Muscle of back (tissue), 11 donors: ENCODE data around the gene TALDO1. TPM values are rescaled to one million over a fixed set of nuclear protein-coding genes. Genes with fewer than 3 reads are reported as not detected.
A peak's percentile ranks its signal among the peaks of the same experiment; 100 is the strongest.

Source experiments
- DNase-seq, 3 donors: peaks; one replicate each; pipeline versions ENCODE4 v3.0.0 to v3.0.0-alpha.2; 2013
- polyA plus RNA-seq, 10 donors: library from polyadenylated mRNA; unstranded; fragments of 120-200 nt; gene quantifications; one replicate each; pipeline ENCODE4 v1.2.1, GENCODE V29; 2013; ENCODE audit not compliant: insufficient read length in 10 of 10

The TALDO1 gene
- polyA plus RNA-seq, 10 donors: 55.0 to 92.1 (median 66.3) TPM

DNA sequence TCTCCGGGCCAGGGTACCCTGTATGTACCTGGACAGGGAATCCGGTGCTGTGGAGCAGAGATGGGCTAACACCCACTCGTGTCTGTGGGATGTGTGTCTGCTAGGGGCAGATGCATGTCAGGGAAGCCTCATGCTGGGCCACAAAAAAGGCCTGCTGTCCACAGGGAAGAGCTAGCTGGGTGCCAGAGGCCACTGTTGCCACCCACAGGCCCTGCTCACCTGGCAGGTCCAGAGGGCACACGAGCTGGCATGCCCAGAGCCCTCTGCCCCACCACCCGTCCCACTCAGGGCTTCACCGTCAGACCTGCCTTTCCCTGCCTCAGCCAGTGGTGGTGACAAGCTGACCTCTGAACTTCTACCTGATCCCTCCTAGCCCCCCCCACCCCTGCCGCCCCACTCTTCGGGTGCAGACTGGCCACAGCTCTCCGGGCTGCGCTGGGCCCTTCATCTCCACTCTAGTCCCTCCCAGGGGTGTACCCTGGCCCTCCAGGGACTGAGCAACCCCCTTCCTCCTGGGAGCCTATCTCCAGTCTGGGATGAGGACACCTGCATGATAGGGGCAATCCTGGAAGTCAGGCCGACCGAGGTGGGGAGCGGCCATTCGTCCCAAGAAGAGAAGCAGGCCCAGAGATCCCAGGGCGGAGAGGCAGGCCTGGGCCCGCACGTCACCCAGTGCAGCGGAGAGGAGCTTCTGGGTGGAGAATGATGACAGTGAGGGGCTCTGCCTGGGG is 49.5 kb downstream of the TALDO1 start:
- no peak for DNase-seq

DNA sequence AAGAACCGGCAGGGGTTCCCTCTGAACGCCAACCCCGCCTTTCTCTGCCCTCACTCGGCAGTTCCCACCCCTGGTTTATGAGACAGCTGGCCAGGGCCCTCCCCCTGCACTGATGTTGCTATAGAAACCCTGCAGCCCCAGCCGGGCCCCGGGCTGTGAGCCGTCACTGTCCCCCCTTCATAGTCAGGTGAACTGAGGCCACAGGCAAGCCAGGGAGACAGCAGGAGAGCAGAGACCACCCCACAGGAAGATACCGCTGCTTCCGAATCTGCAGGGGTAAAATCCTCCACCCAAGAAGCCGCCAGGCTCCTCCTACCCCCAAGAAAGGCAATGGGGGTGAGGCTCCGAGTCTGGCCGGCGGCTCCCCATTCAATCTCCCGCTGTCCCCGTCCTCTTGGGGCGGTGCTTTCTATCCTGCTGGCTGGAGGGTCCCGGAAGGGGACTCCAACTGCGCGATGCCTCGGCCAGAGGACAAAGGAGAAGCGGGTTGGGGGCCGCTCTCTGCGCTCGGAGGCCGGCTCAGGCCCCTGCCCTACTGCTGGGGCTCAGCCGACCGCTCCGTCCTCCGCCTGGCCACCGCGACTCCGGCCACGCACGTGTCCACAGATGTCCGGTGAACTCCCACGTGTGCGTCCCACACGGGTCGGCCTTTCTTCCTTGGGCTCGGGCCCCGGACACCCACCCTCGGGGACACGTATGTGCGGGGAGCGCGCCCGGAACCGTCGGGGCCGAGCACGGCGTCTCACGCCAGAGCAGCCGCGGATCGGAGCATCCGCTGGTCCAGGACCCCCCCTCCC is 50.2 kb downstream of the TALDO1 start:
- DNase-seq: peak; percentile 78 to 95 (median 87)

GRCh38 chr11:798093-798713 is 50.9 kb downstream of the TALDO1 start, which contains the start of gene SLC25A22:
Gene SLC25A22, minus strand, starts transcription at chr11:798281. Its CDS starts 3,275 bp downstream, at chr11:795006.
- peak; percentile 75 to 95 (median 88) for DNase-seq

- DNase-seq: no peak
Measured at GRCh38 chr11:799641-800316, 52.5 kb downstream of the TALDO1 start.

DNA sequence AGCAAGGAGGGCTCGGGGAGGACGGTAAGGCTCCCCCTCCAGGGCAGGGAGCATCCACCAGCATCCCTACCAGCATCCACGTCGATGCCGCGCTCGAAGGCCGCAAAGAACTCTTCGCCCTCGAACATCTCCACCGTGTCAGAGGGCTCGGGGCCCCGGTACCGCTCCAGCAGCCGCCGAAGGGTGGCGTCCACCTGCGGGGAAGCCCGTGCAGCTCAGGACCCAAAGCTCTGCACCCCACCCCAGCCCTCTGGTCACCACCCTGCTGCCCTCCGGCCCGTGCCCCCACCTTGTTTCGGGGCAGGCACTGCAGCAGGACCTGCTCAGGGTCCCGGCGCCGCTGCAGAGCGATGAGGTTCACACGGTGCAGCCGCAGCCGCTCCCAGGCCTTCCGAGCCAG is 53.2 kb downstream of the TALDO1 start:
- no peak for DNase-seq

GRCh38 chr11:801097-801780 is 54.0 kb downstream of the TALDO1 start:
- DNase-seq: no peak

GRCh38 chr11:802018-802617 is 54.9 kb downstream of the TALDO1 start:
- DNase-seq: no peak

- DNase-seq: no peak
Measured at GRCh38 chr11:802693-803466, 55.6 kb downstream of the TALDO1 start.

- no peak for DNase-seq
Measured at GRCh38 chr11:803467-803742, 56.1 kb downstream of the TALDO1 start.

DNA sequence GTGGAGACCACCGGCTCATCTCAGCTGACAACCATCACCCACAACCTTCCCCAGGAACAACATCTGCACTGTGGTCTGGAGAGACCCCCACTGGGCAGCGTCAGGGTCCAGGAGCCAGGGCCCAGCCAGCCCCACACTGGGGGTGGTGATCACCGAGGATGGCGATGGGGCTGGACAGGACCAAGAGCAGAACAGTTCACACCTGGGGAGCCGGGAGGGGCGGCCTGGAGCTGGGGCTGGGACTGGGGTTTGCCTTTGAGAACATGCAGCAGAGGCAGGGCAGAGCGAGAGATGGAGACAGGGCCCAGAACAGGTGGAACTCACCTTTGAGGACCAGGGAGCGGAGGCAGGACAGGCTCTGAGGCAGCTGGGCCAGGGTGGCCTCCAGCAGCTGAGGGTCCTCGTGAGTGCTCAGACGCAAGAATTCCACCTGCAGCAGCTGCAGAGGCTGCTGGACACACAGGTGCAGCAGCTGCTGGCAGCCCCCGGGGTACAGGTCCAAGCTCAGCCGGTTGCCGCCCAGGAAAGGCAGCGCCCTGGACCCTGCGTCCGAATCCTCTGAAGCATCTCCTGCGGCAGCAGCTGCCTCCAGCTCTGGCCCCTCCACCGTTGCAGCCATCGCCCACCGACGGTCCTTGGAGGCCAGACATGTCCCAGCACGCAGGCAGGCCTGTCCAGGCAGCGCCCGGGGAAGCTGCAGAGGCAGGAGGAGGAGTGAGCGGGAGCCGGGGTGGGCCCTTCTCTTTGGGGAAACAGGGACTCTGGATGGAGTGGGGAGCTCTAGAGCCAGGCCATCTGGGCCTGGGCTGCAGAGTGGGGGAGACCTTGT is 56.7 kb downstream of the TALDO1 start:
- no peak for DNase-seq

GRCh38 chr11:804599-804964 is 57.3 kb downstream of the TALDO1 start:
- DNase-seq: no peak

- DNase-seq: no peak
Measured at GRCh38 chr11:808427-809286, 61.4 kb downstream of the TALDO1 start.

GRCh38 chr11:809287-810039 is 62.2 kb downstream of the TALDO1 start, which contains the start of gene RPLP2:
Gene RPLP2, plus strand, starts transcription at chr11:809967. Its CDS starts 268 bp downstream, at chr11:810235.
- peak; percentile 98 to 100 (median 99) for DNase-seq

DNA sequence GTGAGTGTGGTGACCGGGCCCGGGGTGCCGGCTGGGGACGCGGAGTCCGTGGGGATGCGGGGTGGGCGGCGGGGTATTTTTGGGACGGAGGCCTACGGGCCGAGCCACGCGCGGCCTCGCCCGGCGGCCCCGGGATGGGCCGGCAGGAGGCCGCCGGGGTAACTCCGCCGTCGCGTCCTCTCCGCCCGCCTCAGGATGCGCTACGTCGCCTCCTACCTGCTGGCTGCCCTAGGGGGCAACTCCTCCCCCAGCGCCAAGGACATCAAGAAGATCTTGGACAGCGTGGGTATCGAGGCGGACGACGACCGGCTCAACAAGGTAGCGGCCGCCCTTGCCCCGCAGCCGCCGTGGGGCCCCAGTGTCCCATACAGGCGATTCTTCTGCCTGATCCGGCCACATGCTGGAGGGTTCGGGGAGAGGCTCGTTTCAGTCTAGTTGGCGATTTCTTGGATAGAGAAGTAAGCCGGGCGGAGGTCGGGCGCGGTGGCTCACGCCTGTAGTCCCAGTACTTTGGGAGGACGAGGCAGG is 62.8 kb downstream of the TALDO1 start:
- no peak for DNase-seq

DNA sequence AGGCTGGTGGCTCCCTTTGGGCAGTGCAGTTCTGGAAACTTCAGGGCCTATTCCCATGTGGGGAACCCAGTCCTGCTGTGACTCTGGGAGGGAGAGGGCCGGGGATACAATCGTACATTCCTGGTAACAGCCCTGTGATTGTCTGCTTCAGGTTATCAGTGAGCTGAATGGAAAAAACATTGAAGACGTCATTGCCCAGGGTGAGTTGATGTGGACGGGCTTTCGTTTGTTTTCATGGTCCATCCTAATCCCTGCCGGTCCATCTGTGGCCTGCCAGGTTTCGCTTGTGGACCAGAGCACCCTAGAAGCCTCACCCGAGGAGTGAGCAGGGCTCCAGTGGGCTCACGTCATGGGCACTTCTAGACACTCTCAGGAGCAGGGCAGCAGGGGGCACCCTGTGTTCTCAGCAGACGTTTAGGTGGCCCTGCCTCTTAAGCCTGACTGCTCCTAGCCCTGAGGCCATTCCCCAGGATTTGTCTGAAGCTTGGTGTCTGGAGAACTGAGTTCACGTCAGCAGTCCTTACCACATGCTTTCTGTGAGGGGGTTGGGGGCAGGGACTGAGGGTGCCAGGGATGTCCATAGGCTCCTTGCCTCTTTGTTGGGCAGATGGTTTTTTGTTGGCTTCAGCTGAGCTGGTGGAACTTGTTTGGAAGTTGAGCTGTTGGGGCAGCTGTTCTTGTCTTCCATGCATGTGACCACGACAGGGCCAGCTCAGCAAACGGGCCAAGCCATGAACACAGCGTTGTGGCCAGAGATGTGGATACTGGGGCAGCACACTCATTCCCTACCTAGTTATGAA is 64.4 kb downstream of the TALDO1 start:
- DNase-seq: no peak

DNA sequence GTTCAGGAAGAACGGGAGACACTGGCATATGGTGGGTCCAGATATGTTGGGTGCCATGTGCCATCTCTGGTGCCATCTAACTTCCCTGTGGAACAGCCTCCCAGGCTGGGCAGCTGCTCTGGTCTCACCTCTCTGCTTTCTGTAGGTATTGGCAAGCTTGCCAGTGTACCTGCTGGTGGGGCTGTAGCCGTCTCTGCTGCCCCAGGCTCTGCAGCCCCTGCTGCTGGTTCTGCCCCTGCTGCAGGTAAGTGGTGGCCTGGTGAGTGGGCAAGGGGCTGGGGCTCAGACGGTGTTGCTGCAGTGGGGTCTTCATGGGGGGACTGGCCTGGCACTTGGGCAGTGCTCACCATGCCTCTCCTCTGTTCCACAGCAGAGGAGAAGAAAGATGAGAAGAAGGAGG is 65.1 kb downstream of the TALDO1 start:
- DNase-seq: no peak

GRCh38 chr11:813072-813455 is 65.8 kb downstream of the TALDO1 start:
- DNase-seq: no peak
